ENCODE data around the gene MAPK8.
A peak's percentile ranks its signal among the peaks of the same experiment; 100 is the strongest.

Gene MAPK8

DNA sequence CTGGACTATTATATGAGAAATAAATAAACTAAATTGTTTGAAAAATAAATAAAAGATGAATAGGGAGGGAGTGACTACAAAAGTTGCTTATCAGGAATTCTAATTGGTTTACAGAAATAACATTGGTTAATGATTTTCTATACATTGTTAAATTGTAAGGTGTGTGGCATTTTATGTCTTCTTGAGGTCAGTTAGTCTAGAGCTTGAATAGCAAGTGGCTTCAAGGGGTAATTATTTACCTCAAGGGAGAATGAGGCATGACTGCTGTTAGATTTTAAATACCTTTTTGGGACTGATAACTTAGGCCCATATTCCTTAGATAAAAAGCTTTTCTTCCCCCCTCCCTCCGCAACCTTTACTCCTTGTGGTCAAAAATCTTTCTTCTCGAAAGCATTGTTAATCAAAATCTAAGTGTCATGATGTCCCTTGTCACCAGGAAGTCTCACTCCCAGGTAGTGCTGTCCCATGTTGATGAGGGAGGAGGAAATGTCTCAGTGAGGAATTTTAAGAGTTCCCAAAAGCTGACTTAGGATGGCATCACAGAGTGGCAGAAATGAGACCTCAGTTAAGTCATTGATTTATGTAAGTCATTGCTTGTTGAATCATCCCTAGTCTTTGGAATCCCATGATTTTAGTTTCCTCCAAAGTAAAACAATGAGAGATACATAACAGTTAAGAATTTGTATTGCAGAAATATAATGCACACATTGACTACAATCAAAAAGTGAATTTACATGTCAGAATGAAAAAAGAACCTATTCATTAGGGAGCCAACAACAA is 71.5 kb downstream of the MAPK8 start:
- TF ChIP-seq Cebpa-rat (IDR thresholded peaks at IDR 0.05), result no peak
- no peaks in the 10 kb centered on the region for H3K27me3 ChIP-seq
- peaks cover 4 to 34% (median 11%) of the 10 kb centered on the region in 11 experiments; a peak in 13 of 22 replicates for H3K36me3 ChIP-seq
- H4K20me1 ChIP-seq, result peaks cover 0 to 4% (median 0%) of the 10 kb centered on the region in 11 experiments; a peak in 2 of 22 replicates
- no peak overlapping the region for H3K4me3 ChIP-seq
- no peak overlapping the region for H3K27ac ChIP-seq
- H3K4me2 ChIP-seq, result no peak overlapping the region
- no peaks in the 10 kb centered on the region for H3K4me1 ChIP-seq
- H3K9me3 ChIP-seq (replicated peaks in 1 of 11), result peaks cover 47 to 76% (median 56%) of the 10 kb centered on the region in 11 experiments
- H3K9ac ChIP-seq, result no peak overlapping the region

GRCh38 chr10:48378675-48379074 is 72.2 kb downstream of the MAPK8 start:
- H4K20me1 ChIP-seq, result peaks cover 0 to 4% (median 0%) of the 10 kb centered on the region in 11 experiments; a peak in 4 of 22 replicates
- H3K4me1 ChIP-seq, result no peaks in the 10 kb centered on the region
- no peak overlapping the region for H3K4me3 ChIP-seq
- peaks cover 4 to 34% (median 11%) of the 10 kb centered on the region in 11 experiments; a peak in 13 of 22 replicates for H3K36me3 ChIP-seq
- no peak for TF ChIP-seq Cebpa-rat (IDR thresholded peaks at IDR 0.05)
- H3K27me3 ChIP-seq, result no peaks in the 10 kb centered on the region
- H3K9ac ChIP-seq, result no peak overlapping the region
- H3K9me3 ChIP-seq (replicated peaks in 1 of 11), result peaks cover 44 to 70% (median 53%) of the 10 kb centered on the region in 11 experiments
- H3K27ac ChIP-seq, result no peak overlapping the region
- H3K4me2 ChIP-seq, result no peak overlapping the region

DNA sequence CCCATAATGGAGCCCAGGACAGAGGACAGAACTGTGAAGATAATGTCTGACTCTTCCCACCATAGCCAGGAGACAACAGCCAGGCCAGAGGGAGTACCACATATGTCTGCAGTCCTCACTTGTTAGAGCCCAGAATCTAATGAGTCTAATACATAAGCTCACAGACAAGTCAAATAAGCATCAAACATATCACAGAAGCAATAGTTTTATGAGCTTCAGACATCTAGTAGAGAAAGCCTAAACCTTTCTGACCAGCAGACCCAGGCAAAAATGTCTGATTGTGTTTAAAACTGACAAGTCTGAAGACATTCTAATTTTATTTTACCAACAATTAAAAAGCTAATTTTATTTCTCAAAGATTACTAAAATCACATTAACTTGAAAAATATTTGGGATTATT is 75.5 kb downstream of the MAPK8 start:
- H3K36me3 ChIP-seq, result peaks cover 4 to 34% (median 11%) of the 10 kb centered on the region in 11 experiments; a peak in 13 of 22 replicates
- H3K4me2 ChIP-seq, result no peak overlapping the region
- no peak overlapping the region for H3K9ac ChIP-seq
- TF ChIP-seq Cebpa-rat (IDR thresholded peaks at IDR 0.05), result no peak
- H3K27ac ChIP-seq, result no peak overlapping the region
- H3K4me1 ChIP-seq, result peaks cover 0 to 7% (median 0%) of the 10 kb centered on the region in 10 experiments; a peak in 1 of 20 replicates
- no peaks in the 10 kb centered on the region for H3K27me3 ChIP-seq
- no peak overlapping the region for H3K4me3 ChIP-seq
- peaks cover 0 to 20% (median 0%) of the 10 kb centered on the region in 11 experiments; a peak in 8 of 22 replicates for H4K20me1 ChIP-seq
- peaks cover 27 to 48% (median 35%) of the 10 kb centered on the region in 11 experiments for H3K9me3 ChIP-seq (replicated peaks in 1 of 11)

GRCh38 chr10:48382982-48383381 is 76.5 kb downstream of the MAPK8 start:
- Histone ChIP-seq H4K20me1 (peaks cover 0 to 26% (median 4%) of the 10 kb centered on the region in 11 experiments; a peak in 9 of 22 replicates), H3K4me3 (no peak overlapping the region), H3K36me3 (peaks cover 4 to 34% (median 11%) of the 10 kb centered on the region in 11 experiments; a peak in 13 of 22 replicates), H3K9ac (no peak overlapping the region), H3K4me2 (no peak overlapping the region), H3K27me3 (no peaks in the 10 kb centered on the region), H3K9me3 (replicated peaks in 1 of 11) (peaks cover 27 to 40% (median 31%) of the 10 kb centered on the region in 11 experiments), H3K4me1 (peaks cover 0 to 7% (median 0%) of the 10 kb centered on the region in 10 experiments; a peak in 1 of 20 replicates), H3K27ac (no peak overlapping the region)
- TF ChIP-seq Cebpa-rat (IDR thresholded peaks at IDR 0.05), result no peak

- H3K4me1 ChIP-seq, result peaks cover 0 to 7% (median 0%) of the 10 kb centered on the region in 10 experiments; a peak in 1 of 20 replicates
- H4K20me1 ChIP-seq, result peaks cover 0 to 27% (median 7%) of the 10 kb centered on the region in 11 experiments; a peak in 9 of 22 replicates
- H3K9ac ChIP-seq, result no peak overlapping the region
- no peak overlapping the region for H3K27ac ChIP-seq
- peaks cover 4 to 34% (median 11%) of the 10 kb centered on the region in 11 experiments; a peak in 13 of 22 replicates for H3K36me3 ChIP-seq
- H3K4me3 ChIP-seq, result no peak overlapping the region
- TF ChIP-seq Cebpa-rat (IDR thresholded peaks at IDR 0.05), result no peak
- no peak overlapping the region for H3K4me2 ChIP-seq
- H3K27me3 ChIP-seq, result no peaks in the 10 kb centered on the region
- H3K9me3 ChIP-seq (replicated peaks in 1 of 11), result peaks cover 25 to 36% (median 31%) of the 10 kb centered on the region in 11 experiments
These were observed 76.9 kb downstream of the MAPK8 start for GRCh38 chr10:48383393-48383792.

- Histone ChIP-seq H3K9ac (no peak overlapping the region), H3K4me2 (no peak overlapping the region), H3K4me3 (no peak overlapping the region), H3K27ac (no peak overlapping the region), H3K36me3 (peaks cover 4 to 21% (median 11%) of the 10 kb centered on the region in 11 experiments; a peak in 13 of 22 replicates), H3K4me1 (peaks cover 0 to 7% (median 0%) of the 10 kb centered on the region in 10 experiments; a peak in 6 of 20 replicates), H4K20me1 (peaks cover 0 to 28% (median 7%) of the 10 kb centered on the region in 11 experiments; a peak in 9 of 22 replicates), H3K9me3 (replicated peaks in 1 of 11) (peaks cover 18 to 26% (median 24%) of the 10 kb centered on the region in 11 experiments), H3K27me3 (no peaks in the 10 kb centered on the region)
- TF ChIP-seq Cebpa-rat (IDR thresholded peaks at IDR 0.05), result no peak
These were observed 78.2 kb downstream of the MAPK8 start for GRCh38 chr10:48384699-48384982.

DNA sequence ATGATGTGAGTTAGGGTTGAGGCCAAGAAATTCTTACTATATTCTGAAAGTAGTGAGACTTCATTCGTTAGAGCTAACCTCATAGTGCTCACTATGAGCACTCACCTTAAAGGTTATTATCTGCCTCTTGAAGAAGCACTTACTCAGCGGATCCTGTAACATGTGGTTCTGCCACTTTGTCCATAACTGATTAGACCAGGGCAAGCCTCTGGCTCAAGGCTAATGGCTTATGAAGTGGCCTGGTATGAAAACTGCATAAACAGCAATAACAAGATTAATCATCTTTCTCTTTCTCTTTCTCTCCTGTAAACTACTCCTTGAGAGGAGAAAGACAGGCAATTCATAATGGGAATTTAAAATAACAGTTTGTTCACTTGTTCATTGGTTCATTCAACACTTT is 82.8 kb downstream of the MAPK8 start:
- no peak overlapping the region for H3K27ac ChIP-seq

DNA sequence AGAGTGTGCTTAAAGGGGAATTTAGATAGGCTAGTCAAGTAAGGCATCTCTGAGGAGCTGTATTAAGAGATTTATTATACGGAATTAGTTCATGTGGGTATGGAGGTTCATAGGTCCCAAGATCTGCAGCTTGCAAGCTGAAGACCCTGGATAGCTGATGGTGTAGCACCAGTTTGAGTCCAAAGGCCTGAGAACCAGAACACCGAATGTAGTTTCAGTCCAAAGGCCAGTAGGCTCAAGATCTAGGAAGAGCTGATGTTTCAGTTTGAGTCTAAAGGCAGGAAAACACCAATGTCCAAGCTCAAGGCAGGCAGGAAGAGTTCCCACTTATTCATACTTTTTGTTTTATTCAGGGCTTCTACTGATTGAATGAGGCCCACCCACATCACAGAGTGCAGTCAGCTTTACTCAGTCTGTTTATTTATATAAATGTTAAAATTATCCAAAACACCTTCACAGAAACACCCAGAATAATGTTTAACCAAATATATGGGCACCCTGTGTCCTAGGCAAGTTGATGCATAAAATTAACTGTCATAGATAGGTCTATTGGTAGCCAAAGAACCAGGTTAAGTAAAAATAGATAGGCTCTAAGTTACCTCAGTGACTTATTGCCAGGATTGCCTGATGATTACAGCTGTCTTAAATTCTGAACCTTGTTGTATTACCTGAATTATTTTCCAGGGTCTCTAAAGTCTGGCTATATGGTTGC is 83.5 kb downstream of the MAPK8 start:
- peaks cover 16 to 30% (median 23%) of the 10 kb centered on the region in 10 experiments for H3K4me1 ChIP-seq
- H3K27ac ChIP-seq, result peak overlapping the region in 2 of 11 experiments; percentile 19 to 22; a peak in 1 of 22 replicates
- no peaks in the 10 kb centered on the region for H3K27me3 ChIP-seq
- peak overlapping the region; percentile 36 to 81 (median 50); a peak in 19 of 22 replicates for H3K4me2 ChIP-seq
- H3K9ac ChIP-seq, result no peak overlapping the region
- no peak overlapping the region for H3K4me3 ChIP-seq
- TF ChIP-seq Cebpa-rat (IDR thresholded peaks at IDR 0.05), result no peak
- H3K9me3 ChIP-seq (replicated peaks in 1 of 11), result no peaks in the 10 kb centered on the region
- H3K36me3 ChIP-seq, result no peaks in the 10 kb centered on the region
- H4K20me1 ChIP-seq, result peaks cover 0 to 58% (median 20%) of the 10 kb centered on the region in 11 experiments; a peak in 9 of 22 replicates

More for the DNA sequence above, 82.8 kb downstream of the MAPK8 start:
- Histone ChIP-seq H3K9me3 (replicated peaks in 1 of 11) (no peaks in the 10 kb centered on the region), H3K4me3 (no peak overlapping the region), H3K4me2 (no peak overlapping the region), H4K20me1 (peaks cover 0 to 64% (median 20%) of the 10 kb centered on the region in 11 experiments; a peak in 9 of 22 replicates), H3K36me3 (no peaks in the 10 kb centered on the region), H3K27me3 (no peaks in the 10 kb centered on the region), H3K9ac (no peak overlapping the region), H3K4me1 (peaks cover 16 to 30% (median 23%) of the 10 kb centered on the region in 10 experiments)
- TF ChIP-seq Cebpa-rat (IDR thresholded peaks at IDR 0.05), result no peak

GRCh38 chr10:48390558-48390871 is 84.0 kb downstream of the MAPK8 start:
- Histone ChIP-seq H3K9ac (no peak overlapping the region), H3K36me3 (no peaks in the 10 kb centered on the region), H3K4me2 (peak overlapping the region; percentile 36 to 81 (median 50); a peak in 20 of 22 replicates), H3K27me3 (no peaks in the 10 kb centered on the region), H3K4me3 (no peak overlapping the region), H3K9me3 (replicated peaks in 1 of 11) (no peaks in the 10 kb centered on the region), H3K4me1 (peaks cover 16 to 30% (median 22%) of the 10 kb centered on the region in 10 experiments), H4K20me1 (peaks cover 0 to 57% (median 20%) of the 10 kb centered on the region in 11 experiments; a peak in 9 of 22 replicates), H3K27ac (peak overlapping the region in 5 of 11 experiments; percentile 0 to 30 (median 19); a peak in 5 of 22 replicates)
- TF ChIP-seq Cebpa-rat (IDR thresholded peaks at IDR 0.05), result no peak
